Upper lobe of left lung (tissue), 4 donors: ENCODE data around the gene BCL2A1.

Experiments used
- CTCF ChIP-seq, 6 experiments: fragments of 450-650 bp in 4 of 6; fragments of 200-600 bp in 2 of 6; sonication (generic) in 2 of 6; IDR thresholded peaks; one replicate each; pipeline ENCODE4 v1.5.1; 2016 to 2019; ENCODE audit warnings: antibody characterized with exemption in 6 of 6
- EP300 ChIP-seq, 4 donors: sonication (generic); formaldehyde crosslinking; IDR thresholded peaks; one replicate each; pipeline ENCODE4 v1.5.1; 2017; ENCODE audit warnings: antibody characterized with exemption in 4 of 4, control low read depth in 2 of 4
- POLR2A ChIP-seq, 4 donors: fragments of 450-650 bp; IDR thresholded peaks; one replicate each; pipeline ENCODE4 v1.5.1; 2016 to 2017; ENCODE audit warnings: antibody characterized with exemption in 4 of 4, mild to moderate bottlenecking in 2 of 4
- POLR2AphosphoS5 ChIP-seq, 2 donors: sonication (generic); formaldehyde crosslinking; IDR thresholded peaks; one replicate each; pipeline ENCODE4 v1.5.1; 2017; ENCODE audit warnings: antibody characterized with exemption in 2 of 2

GRCh38 chr15:79956354-79956939, 14.5 kb downstream of the BCL2A1 start:
- TF ChIP-seq POLR2AphosphoS5 (IDR thresholded peaks at IDR 0.05): no peak
- no peak for TF ChIP-seq CTCF (IDR thresholded peaks at IDR 0.05)
- TF ChIP-seq EP300 (IDR thresholded peaks at IDR 0.05): no peak
- no peak for TF ChIP-seq POLR2A (IDR thresholded peaks at IDR 0.05)
